Calu3 (cell line): ENCODE results near the gene SPRR5. TPM values are rescaled to one million over a fixed set of nuclear protein-coding genes. Genes with fewer than 3 reads are reported as not detected.
A peak's percentile ranks its signal among the peaks of the same experiment; 100 is the strongest.

Source experiments
- BruUV-seq: library from RNA; stranded (reverse); fragments of 400-500 nt; replicated peaks from 2 replicates; lab custom pipeline; 2021; lab: Mats Ljungman, UMichigan
- CTCF ChIA-PET: fragments of 300-600 bp; sonication (Branson Sonifier 250); formaldehyde crosslinking; loops from one replicate; lab custom pipeline; 2022; ENCODE audit warnings: antibody characterized with exemption; lab: Charles Lee
- DNase-seq: peaks from one replicate; pipeline ENCODE4 v3.0.0; 2022
- H3K27ac Mint-ChIP-seq: one replicate; pipeline ENCODE4 v1.8.0; 2022; ENCODE audit warnings: mixed read lengths; ENCODE audit not compliant: unreplicated experiment
- H3K27me3 Mint-ChIP-seq: one replicate; pipeline ENCODE4 v1.8.0; 2022; ENCODE audit warnings: mixed read lengths; ENCODE audit not compliant: unreplicated experiment
- H3K36me3 Mint-ChIP-seq: one replicate; pipeline ENCODE4 v1.8.0; 2022; ENCODE audit warnings: mild to moderate bottlenecking, moderate library complexity, mixed read lengths; ENCODE audit not compliant: insufficient read depth, unreplicated experiment
- H3K4me1 Mint-ChIP-seq: one replicate; pipeline ENCODE4 v1.8.0; 2022; ENCODE audit warnings: mild to moderate bottlenecking, low read depth, mixed read lengths; ENCODE audit not compliant: unreplicated experiment
- H3K4me3 Mint-ChIP-seq: one replicate; pipeline ENCODE4 v1.8.0; 2022; ENCODE audit warnings: mild to moderate bottlenecking, low read depth, moderate library complexity, mixed read lengths; ENCODE audit not compliant: unreplicated experiment
- H3K9me3 Mint-ChIP-seq: one replicate; pipeline ENCODE4 v1.8.0; 2022; ENCODE audit warnings: low read depth, mixed read lengths; ENCODE audit not compliant: unreplicated experiment
- CTCF ChIP-seq: fragments of 200-600 bp; IDR thresholded peaks from one replicate; pipeline ENCODE4 v1.8.0; 2022; ENCODE audit warnings: antibody characterized with exemption; ENCODE audit not compliant: unreplicated experiment
- intact Hi-C: fragments of 100-400 bp; cut with micrococcal nuclease; formaldehyde crosslinking; loops from one replicate; pipeline ENCODE4 v1.10.0; 2022; ENCODE audit not compliant: unreplicated experiment
- total RNA-seq: library from RNA; stranded (reverse); gene quantifications from 2 replicates; pipeline ENCODE4 v1.2.3, GENCODE V29; 2022

Gene SPRR5
- total RNA-seq, 1 experiment from 2014 or later = not detected

GRCh38 chr1:152902636-152903035 lies 44.4 kb upstream of the SPRR5 start:
- Mint-ChIP-seq H3K4me3 (no peak overlapping the region), H3K4me1 (peaks cover 35% of the 10 kb centered on the region), H3K27me3 (peaks cover 29% of the 10 kb centered on the region), H3K36me3 (no peaks in the 10 kb centered on the region), H3K27ac (no peak overlapping the region), H3K9me3 (no peaks in the 10 kb centered on the region)
- CTCF ChIA-PET = no interaction called here
- no TSS peak for BruUV-seq
- no peak for DNase-seq
- intact Hi-C loops = no loop called here
- no peak for TF ChIP-seq CTCF

- Mint-ChIP-seq H3K27me3 (peaks cover 21% of the 10 kb centered on the region), H3K27ac (no peak overlapping the region), H3K4me1 (peaks cover 46% of the 10 kb centered on the region), H3K36me3 (peaks cover 5% of the 10 kb centered on the region), H3K4me3 (no peak overlapping the region), H3K9me3 (peaks cover under 1% of the 10 kb centered on the region)
- TF ChIP-seq CTCF = no peak
- no peak for DNase-seq
- CTCF ChIA-PET = no interaction called here
- intact Hi-C loops = loop anchor here (5.0 kb wide), 1 partner anchor 192 kb away; no protein-coding TSS in a partner anchor
- BruUV-seq = no TSS peak
Measured at GRCh38 chr1:152904688-152905440, 42.1 kb upstream of the SPRR5 start.

- H3K27ac Mint-ChIP-seq = peak overlapping the region; percentile 34
- peak; percentile 71 for DNase-seq
- BruUV-seq = no TSS peak
- peaks cover 5% of the 10 kb centered on the region for H3K36me3 Mint-ChIP-seq
- CTCF ChIA-PET = interaction anchor here (0.6 to 2.0 kb wide), 6 partner anchors 20 to 287 kb away, joined by 3 to 12 read pairs (median 4); no protein-coding TSS in a partner anchor
- H3K9me3 Mint-ChIP-seq = peaks cover 2% of the 10 kb centered on the region
- intact Hi-C loops = loop anchor here (2.0 to 5.0 kb wide), 2 partner anchors 35 to 191 kb away; no protein-coding TSS in a partner anchor
- H3K4me3 Mint-ChIP-seq = no peak overlapping the region
- H3K4me1 Mint-ChIP-seq = peaks cover 51% of the 10 kb centered on the region
- TF ChIP-seq CTCF = no peak
- H3K27me3 Mint-ChIP-seq = peaks cover 21% of the 10 kb centered on the region
Measured at GRCh38 chr1:152906023-152906565, 40.9 kb upstream of the SPRR5 start.

- peaks cover 2% of the 10 kb centered on the region for H3K9me3 Mint-ChIP-seq
- peaks cover 49% of the 10 kb centered on the region for H3K4me1 Mint-ChIP-seq
- peaks cover 5% of the 10 kb centered on the region for H3K36me3 Mint-ChIP-seq
- peaks cover 27% of the 10 kb centered on the region for H3K27me3 Mint-ChIP-seq
- DNase-seq = peak; percentile 84
- no peak within 1 kb of the TSS for H3K4me3 Mint-ChIP-seq
- peak within 1 kb of the TSS; percentile 34 for H3K27ac Mint-ChIP-seq
- BruUV-seq = no TSS peak
- TF ChIP-seq CTCF = no peak
- intact Hi-C loops = loop anchor here (2.0 to 5.0 kb wide), 2 partner anchors 37 to 189 kb away; no protein-coding TSS in a partner anchor
- CTCF ChIA-PET = interaction anchor here (0.6 to 1.4 kb wide), 9 partner anchors 10 to 953 kb away, joined by 3 to 13 read pairs (median 3); no protein-coding TSS in a partner anchor
Measured at GRCh38 chr1:152907686-152908601, 39.1 kb upstream of the SPRR5 start, which contains the start of gene IVL. Gene IVL (plus strand): TSS chr1:152908546. CDS start chr1:152909798, 1,252 bp downstream.
